ENCODE results near the gene CRYAB.
"Not testable (repeated sequence)": the region's sequence is repeated elsewhere in the genome, so short reads cannot be mapped to it uniquely, and the experiment has no call there.

The CRYAB gene

DNA sequence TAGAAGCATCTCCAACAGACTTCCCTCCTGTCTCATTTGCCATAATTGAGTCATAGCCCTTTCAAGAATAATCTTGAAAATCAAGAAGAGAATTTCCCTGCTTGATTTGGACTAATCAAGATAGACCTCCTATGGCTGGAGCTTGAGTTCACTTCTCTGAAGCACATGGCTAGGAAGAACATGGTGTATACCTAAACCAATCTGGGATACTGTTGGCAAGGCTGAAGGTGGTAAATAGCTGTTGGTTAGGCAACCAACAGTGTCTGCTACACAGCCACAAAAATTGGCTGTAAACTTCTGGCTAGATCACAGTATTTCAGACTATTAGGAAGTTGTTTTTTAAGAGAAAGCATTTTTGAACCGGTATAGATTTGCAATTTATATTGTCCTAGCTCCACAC lies 4.9 kb downstream of the CRYAB start:
- peak; percentile 12 for DNase-seq (ENCODE audit: low spot score)

DNA sequence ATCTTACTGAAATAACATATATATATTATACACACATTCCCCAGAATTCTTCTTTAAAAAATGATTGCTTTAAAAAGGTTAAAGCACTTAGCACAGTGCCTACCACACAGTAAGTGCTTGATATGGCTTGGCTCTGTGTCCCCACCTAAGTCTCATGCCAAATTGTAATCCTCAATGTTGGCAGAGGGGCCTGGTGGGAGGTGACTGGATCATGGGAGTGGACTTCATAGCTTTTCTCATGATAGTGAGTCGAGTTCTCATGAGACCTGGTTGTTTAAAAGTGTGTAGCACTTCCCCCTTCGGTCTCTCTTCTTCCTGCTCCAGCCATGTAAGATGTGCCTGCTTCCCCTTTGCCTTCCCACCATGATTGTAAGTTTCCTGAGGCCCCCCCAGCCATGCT lies 6.2 kb downstream of the CRYAB start:
- no peak for DNase-seq (ENCODE audit: low spot score)

DNA sequence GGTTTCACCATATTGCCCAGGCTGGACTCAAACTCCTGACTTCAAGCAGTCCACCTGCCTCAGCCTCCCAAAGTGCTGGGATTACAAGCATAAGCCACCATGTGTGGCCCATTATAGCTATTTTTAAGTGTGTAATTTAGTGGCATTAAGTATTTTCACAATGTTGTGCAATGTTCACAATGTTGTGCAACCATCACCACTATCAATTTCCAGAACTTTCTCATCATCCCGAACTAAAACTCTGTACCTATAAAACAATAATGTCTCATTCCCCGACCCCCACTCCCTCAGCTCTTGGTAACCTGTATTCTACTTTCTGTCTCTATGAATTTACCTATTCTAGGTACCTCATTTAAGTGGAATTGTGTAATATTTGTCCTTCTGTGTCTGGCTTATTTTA lies 24.7 kb downstream of the CRYAB start:
- DNase-seq (ENCODE audit: low spot score) = no peak

DNA sequence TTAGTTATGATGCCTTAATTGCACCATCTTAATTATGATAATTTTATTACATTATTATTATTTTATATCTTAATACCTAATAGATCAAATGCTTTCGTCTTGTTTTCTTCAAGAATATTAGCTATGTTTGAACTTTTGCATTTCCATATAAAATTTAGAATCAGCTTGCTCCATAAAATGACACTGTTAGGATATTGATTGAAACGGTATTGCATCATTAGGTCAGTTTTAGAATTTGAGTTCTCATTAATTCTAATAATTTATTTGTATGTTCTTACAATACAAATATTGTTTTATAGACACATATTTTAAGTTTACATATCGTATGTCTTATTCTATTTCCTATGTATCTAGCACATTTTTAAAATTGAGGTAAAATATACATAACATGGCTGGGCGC lies 25.5 kb downstream of the CRYAB start:
- no peak for DNase-seq (ENCODE audit: low spot score)

DNA sequence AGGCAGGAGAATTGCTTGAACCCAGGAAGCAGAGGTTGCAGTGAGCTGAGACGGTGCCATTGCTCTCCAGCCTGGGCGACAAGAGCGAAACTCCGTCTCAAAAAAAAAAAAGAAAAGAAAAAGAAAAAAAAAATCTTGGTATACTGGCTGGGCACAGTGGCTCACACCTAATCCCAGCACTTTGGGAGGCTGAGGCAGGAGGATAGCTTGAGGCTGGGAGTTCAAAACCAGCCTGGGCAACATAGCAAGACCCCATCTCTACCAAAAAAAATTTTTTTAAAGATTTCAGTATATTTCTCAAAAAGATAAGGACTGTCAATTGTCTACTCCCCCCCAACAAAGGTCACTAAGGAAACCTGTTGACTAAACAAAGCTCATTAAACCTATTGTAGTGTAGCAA lies 26.5 kb downstream of the CRYAB start:
- not testable (repeated sequence) for DNase-seq (ENCODE audit: low spot score)

DNA sequence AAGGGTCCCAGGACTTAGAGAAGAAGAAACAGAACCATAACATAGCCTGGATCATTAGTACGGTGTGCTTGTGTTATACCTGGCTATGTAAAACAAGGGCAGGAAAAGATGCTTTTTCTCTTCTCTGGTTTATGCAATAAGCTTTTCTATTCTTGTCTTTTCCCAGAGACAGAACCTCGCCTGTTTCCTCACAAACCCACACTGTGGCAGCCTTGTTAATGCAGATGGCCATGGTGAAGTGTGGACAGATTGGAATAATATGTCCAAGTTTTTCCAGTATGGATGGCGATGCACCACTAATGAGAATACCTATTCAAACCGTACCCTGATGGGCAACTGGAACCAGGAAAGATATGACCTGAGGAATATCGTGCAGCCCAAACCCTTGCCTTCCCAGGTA lies 29.4 kb downstream of the CRYAB start:
- DNase-seq (ENCODE audit: low spot score) = no peak

DNA sequence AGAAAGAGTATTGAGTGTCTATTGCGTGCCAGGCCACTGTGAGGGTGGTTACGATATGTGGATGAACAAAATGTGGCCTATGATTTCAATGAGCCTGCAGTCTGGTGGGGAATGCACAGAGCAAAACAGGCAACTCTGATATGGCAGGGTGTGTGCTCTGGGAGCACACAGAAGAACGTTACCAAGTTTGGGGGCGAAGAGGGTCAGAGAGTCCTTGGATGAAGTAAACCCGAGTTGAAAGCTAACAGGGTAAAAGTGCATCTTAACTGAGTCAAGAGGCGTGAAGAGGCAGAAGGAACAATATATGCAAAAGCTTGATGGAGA lies 32.0 kb downstream of the CRYAB start:
- DNase-seq (ENCODE audit: low spot score) = no peak

DNA sequence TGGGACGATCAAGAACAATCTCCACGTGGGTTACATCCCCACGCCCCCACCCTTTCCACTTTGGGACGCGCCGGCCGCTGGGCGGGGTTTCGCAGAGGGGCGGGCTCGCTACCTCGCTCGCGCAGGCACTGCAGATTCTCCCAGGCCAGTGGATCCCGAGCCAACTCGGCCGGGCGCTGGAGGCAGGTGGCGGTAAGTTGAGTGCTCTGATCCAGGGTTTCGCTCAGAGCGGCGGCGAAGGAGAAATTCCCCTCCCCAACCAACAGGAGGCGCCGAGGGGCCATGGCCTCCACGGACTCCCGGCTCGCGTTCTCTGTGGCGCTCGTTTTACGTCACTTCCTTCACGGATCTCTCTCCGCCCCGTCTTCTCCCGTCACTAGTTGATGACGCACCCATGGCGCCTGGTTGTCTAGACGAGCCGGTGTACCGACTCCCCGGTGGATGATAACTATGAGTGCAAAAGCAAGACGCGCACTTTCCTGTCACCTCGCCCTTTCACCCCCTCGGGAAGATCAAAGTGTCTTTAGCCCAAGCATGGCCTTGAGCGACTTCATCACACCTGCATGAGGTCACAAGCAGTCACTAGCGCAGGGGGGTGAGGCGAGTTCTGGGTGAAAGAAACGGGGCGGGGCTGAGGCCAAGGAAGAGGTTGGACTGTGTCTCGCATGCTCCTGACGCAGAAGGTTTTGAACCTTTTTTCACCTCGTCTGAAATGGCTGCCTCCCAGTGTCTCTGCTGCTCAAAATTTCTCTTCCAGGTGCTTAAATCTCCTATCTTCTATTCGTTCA lies 32.5 kb downstream of the CRYAB start, which contains the start of the genes CFAP68 and FDXACB1:
CFAP68 (plus strand) TSS at position 693 of the 788 bp plus-strand sequence; CDS start at position 713, 20 bp downstream.
FDXACB1 (minus strand) TSS at position 317 of the 788 bp plus-strand sequence; CDS start at position 284, 33 bp downstream.
- DNase-seq (ENCODE audit: low spot score) = peak; percentile 97

DNA sequence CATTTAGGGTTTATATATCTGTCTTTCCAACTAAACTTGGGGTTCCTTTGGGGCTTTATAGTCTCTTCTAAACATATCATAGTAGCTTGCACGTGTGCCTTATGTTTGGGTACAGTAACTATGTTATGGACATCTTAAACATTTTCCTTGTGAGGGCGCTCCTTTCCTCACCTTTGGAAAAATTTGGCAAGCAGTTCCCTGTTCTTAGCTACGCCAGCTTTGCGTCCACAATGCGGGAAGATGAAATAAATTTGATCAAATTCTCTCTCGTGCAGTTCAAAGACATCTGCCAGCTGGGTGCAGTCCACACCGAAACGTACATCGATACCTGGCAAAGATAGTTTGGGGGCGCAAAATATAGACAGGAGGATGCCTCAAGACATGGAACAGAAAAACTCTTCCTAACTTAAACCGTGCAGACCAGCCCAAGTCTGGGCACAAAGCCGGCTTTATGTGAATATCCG lies 33.2 kb downstream of the CRYAB start:
- no peak for DNase-seq (ENCODE audit: low spot score)

DNA sequence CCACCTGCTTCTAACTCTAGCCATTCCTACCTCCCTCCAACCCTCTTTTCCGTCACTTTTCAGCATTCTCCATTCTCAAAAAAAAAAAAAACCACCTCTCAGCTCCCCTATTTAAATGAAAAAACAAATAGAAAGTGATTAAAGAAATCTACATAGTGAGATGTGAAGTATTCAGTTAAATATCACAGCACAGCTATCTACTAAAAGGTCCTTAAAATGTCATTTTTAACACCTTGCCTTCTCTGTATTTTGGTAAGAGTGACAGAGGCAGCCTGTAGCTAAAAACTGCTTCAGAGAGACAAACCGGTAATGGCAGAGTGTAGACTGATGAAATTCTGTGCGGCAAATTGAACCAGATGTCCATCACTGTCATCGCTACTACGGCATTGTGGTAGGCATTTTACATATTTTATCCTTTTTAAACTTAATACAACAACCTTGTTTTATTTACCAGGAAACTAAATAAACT lies 39.8 kb downstream of the CRYAB start:
- DNase-seq (ENCODE audit: low spot score) = peak; percentile 15

DNA sequence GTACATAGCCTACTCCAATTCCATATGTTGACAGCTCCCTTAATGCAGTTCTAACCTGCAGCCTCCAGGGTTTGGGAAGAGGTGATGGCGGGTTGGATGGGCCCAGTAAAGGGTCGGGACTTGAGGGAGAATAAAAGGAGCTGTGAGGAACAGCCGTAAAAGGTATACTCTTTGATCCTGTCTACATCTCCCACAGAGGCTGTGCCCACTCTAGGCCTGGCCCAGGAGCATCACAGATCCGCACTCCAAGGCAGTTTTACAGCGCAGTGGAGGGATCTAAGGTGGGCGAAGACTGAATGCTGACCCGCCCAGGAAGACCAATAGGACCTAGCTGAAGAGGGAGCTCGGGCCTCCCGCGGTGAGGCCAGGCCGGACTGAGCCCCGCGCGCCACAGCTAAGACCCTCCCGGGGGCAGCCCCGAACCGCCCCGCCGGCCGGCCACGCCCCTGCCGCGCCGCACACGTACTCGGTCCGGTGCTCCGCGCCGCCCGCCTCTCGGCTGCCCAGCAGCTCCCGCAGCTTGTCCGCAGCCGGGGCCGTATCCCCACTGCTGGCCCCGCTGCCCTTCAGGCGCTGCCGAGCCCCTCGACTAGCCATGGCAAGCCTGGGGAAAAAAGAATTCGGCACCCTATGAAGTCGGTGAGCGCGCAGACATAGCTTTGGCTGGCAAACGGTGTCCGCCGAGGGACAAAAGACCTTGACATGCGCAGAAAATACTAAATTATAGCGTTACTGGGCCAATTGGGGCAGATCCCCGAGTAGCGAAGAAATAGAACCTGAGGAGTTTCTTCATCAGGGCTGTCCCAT lies 40.5 kb downstream of the CRYAB start, which contains the start of gene ALG9:
ALG9 (minus strand) TSS at position 696 of the 807 bp plus-strand sequence; CDS start at position 597, 99 bp downstream.
- DNase-seq (ENCODE audit: low spot score) = peak; percentile 91

DNA sequence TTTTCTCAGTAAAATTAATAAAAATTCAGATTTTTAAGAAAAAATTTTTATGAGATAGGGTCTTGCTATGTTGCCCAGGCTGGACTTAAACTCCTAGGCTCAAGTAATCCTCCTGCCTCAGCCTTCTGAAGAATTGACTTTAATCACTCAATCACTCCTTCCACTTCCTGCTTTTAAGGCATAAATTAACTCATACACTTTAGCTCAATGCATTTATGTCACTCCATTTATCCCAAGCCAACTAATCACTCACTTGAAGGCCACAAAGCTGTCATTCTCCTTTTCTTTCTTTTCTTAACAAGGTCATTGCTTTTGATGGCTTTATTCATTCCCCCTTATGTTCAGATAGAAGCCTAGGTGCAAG lies 41.1 kb downstream of the CRYAB start:
- no peak for DNase-seq (ENCODE audit: low spot score)

DNA sequence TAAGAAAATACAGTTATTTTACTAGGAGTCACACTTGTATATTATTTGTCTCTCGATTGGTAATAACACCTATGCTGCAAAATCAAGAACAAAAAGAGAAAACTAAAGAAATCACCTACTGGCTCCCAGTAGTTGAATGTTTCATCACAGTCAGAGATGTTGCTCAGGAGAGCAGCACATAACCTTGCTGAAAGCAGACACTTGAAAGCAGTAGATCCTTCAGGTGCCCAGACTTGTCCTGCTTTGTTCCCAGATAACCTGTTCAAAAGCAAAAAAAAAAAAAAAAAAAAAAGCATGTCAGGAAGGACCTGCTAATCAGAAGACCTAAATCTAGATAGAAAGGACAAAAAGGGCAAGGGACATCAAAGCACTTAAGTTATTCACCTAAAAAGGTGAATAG lies 41.5 kb downstream of the CRYAB start:
- no peak for DNase-seq (ENCODE audit: low spot score)

DNA sequence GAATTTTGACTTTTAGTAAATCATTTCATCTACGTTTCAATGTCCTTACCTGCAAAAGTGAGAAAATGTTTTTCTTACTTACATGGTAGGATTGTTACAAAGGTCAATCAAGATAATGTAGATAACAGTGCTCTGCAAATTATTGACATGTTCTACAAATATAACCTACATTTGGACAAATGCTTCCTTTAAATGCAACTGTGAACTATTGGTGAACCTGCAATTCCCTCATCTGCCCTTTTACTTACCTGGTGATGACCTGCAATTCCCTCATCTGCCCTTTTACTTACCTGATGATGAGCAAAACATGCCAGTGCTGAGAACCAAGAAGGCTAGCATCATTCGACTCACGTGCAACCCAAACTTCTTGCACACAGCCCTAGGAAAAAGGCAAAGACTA lies 51.3 kb downstream of the CRYAB start:
- DNase-seq (ENCODE audit: low spot score) = no peak
